GM19351 (cell line): ENCODE results near the gene GALNT2.

Experiments
- ATAC-seq: cut with Tn5 transposase; IDR thresholded peaks from one replicate; pipeline ENCODE4 v1.9.1; 2021; ENCODE audit warnings: mild to moderate bottlenecking, moderate library complexity; ENCODE audit not compliant: unreplicated experiment

The GALNT2 gene

GRCh38 chr1:230109066-230109465, 42.0 kb downstream of the GALNT2 start:
- no peak for ATAC-seq

GRCh38 chr1:230109895-230110667, 43.0 kb downstream of the GALNT2 start:
- peak; percentile 83 for ATAC-seq

- no peak for ATAC-seq
Observed at GRCh38 chr1:230110971-230111370, 43.9 kb downstream of the GALNT2 start.

GRCh38 chr1:230112131-230112701, 45.2 kb downstream of the GALNT2 start:
- no peak for ATAC-seq

GRCh38 chr1:230112782-230113181, 45.7 kb downstream of the GALNT2 start:
- no peak for ATAC-seq

- no peak for ATAC-seq
Observed at GRCh38 chr1:230113235-230113592, 46.2 kb downstream of the GALNT2 start.

- no peak for ATAC-seq
Observed at GRCh38 chr1:230113593-230114236, 46.7 kb downstream of the GALNT2 start.

GRCh38 chr1:230114237-230114651, 47.2 kb downstream of the GALNT2 start:
- no peak for ATAC-seq

- no peak for ATAC-seq
Observed at GRCh38 chr1:230117694-230118093, 50.7 kb downstream of the GALNT2 start.

GRCh38 chr1:230119340-230119739, 52.3 kb downstream of the GALNT2 start:
- no peak for ATAC-seq

- ATAC-seq, result no peak
Observed at GRCh38 chr1:230120289-230120920, 53.4 kb downstream of the GALNT2 start.

GRCh38 chr1:230120921-230121381, 53.9 kb downstream of the GALNT2 start:
- ATAC-seq, result no peak

GRCh38 chr1:230121950-230122349, 54.9 kb downstream of the GALNT2 start:
- ATAC-seq, result no peak

- ATAC-seq, result no peak
Observed at GRCh38 chr1:230122366-230123279, 55.6 kb downstream of the GALNT2 start.

- ATAC-seq, result peak; percentile 90
Observed at GRCh38 chr1:230123280-230124185, 56.5 kb downstream of the GALNT2 start.

- ATAC-seq, result no peak
Observed at GRCh38 chr1:230124186-230125128, 57.4 kb downstream of the GALNT2 start.

- ATAC-seq, result no peak
Observed at GRCh38 chr1:230125141-230125540, 58.1 kb downstream of the GALNT2 start.
